GM18526 (cell line): ENCODE data around the gene LEP.

Source experiments
- POLR2A ChIP-seq: IDR thresholded peaks from 3 replicates; pipeline ENCODE4 v1.6.1; 2011; ENCODE audit not compliant: insufficient read length; ENCODE audit errors: extremely low read depth

LEP gene

DNA sequence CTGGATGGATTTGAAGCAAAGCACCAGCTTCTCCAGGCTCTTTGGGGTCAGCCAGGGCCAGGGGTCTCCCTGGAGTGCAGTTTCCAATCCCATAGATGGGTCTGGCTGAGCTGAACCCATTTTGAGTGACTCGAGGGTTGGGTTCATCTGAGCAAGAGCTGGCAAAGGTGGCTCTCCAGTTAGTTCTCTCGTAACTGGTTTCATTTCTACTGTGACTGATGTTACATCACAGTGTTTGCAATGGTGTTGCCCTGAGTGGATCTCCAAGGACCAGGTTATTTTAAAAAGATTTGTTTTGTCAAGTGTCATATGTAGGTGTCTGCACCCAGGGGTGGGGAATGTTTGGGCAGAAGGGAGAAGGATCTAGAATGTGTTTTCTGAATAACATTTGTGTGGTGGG lies 14.2 kb downstream of the LEP start:
- no peak for TF ChIP-seq POLR2A

- TF ChIP-seq POLR2A: no peak
These were observed 16.4 kb downstream of the LEP start for GRCh38 chr7:128257458-128257857.

GRCh38 chr7:128259131-128260061 lies 18.3 kb downstream of the LEP start:
- TF ChIP-seq POLR2A: no peak

- TF ChIP-seq POLR2A: no peak
These were observed 19.2 kb downstream of the LEP start for GRCh38 chr7:128260069-128260795.

DNA sequence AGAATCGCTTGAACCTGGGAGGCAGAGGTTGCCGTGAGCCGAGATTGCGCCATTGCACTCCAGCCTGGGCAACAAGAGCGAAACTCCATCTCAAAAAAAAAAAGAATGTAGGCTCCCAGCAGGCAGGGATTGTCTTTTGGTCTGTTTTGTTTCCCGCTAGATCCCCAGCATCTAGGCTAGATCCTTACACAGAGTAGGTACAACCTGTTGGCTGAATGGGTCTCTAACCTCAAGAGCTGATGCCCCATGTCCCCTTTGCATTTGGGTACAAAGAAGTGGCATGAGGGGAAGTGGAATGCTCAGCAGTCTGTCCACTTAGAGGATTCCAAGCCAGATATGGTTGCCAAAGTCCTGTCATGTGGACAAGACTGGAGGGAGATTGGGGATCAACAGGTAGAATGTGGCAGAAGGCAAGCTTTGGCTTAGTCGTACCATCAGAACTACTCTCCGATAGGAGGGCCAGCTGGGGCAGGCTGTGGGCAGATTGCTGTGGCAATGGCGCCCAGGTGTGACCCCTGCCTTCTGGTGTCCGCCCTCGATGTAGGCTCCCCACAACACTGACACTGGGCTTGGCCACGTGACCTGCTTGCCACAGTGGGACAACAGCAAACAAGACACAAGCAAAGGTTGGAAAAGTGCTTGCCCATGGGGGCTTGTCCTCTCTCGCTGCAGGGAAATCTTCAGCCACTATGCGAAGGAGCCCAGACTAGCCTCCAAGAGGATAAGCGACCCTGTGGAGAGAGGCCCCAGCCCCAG lies 21.4 kb downstream of the LEP start:
- no peak for TF ChIP-seq POLR2A

GRCh38 chr7:128263420-128263819 lies 22.3 kb downstream of the LEP start:
- TF ChIP-seq POLR2A: no peak

DNA sequence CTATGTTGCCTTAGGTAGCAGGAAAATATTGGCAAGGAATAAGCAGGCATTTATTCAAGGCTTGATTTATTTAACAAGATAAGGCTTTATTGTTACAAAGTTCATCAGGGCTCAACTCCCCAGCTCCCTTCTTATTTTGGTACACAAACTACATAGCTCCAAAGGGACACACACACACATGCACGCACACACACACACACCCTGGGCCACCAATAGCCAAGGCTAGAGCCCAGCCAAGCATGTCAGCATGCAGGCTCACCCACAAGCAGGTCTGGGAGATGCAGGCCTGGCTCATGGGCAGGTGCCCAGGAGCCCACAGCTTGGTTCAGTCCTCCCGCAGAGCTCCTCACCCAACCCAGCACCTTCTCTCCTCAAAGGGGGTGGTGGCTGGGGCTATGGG lies 23.4 kb downstream of the LEP start:
- no peak for TF ChIP-seq POLR2A

- TF ChIP-seq POLR2A: no peak
These were observed 24.3 kb downstream of the LEP start for GRCh38 chr7:128265156-128265905.

DNA sequence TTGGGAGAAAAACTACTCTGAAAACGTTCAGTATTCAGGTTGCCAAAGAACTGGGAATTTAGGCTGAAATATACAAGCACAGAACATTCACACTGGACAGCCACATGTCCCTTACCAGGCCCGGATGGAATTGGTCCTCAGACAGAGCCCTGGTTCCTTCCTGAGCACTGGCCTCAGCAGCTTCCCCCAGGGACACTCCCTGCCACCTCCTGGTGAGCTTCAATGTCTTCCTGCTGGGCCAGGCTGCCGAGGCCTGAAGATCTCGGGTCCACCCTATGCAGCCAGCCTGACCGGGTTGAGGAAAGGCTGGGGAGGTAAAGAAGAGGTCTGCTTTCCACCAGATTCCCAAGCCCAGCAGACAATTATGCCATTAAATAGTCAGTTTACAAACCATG lies 24.8 kb downstream of the LEP start:
- no peak for TF ChIP-seq POLR2A

- no peak for TF ChIP-seq POLR2A
These were observed 25.4 kb downstream of the LEP start for GRCh38 chr7:128266529-128266882.

DNA sequence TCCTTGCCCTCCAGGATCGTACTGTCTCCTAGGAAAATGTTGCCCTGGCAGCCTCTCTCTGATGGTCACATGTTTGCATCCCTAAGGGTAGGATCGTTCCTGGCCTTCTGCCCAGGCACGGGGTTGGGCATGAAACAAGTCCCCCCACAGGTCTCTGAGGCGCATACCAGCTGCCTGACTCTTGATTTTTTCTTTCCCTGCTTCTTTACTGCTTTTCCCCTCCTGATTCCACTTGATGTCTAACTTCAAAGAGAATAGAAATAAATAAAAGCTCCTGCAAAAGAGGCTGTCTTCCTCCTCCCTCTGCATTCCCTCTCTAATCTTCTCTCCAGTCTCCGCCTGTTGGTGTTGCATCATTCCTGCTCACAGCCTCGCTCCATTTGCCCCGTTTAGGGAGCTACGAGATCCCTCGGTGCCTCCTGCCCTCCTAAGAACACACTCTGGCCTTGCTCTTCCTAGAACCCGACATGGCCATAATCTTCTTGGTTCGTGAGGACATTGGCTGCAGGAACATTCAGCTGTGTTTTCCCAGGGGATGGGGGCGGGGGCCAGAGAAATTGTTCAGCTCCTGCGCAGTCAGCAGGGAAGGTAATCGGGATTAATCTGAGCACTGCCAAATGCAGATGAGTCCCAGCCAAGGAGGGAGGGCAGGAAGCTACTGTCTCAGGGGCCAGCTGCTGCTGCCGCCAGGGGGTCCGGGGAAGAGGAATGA lies 26.0 kb downstream of the LEP start:
- TF ChIP-seq POLR2A: no peak

GRCh38 chr7:128267595-128267924 lies 26.5 kb downstream of the LEP start:
- no peak for TF ChIP-seq POLR2A

GRCh38 chr7:128268233-128268632 lies 27.2 kb downstream of the LEP start:
- TF ChIP-seq POLR2A: no peak

DNA sequence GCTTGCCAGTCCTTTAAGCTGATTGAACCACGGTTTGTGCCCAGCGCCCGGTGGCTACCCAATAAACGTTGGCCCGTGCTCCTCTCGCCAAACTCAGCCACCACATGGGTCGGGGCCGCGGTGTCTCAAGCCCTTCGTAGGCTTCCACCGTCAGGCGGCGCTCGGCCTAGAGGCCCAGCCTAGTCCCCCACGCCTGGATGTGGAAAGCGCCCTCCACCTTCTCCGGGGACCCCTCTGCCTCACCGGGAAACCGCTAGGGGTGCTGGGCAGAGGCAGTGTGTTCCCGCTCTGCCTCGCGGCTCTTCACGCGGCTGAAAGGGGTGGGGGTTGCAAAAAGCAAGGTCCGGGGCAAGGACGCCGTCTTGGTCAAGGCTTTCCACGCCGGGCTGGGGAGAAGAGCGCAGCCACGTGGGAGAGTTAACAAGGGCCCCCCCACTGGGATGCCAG lies 29.8 kb downstream of the LEP start:
- no peak for TF ChIP-seq POLR2A

- no peak for TF ChIP-seq POLR2A
These were observed 30.4 kb downstream of the LEP start for GRCh38 chr7:128271471-128271941.

DNA sequence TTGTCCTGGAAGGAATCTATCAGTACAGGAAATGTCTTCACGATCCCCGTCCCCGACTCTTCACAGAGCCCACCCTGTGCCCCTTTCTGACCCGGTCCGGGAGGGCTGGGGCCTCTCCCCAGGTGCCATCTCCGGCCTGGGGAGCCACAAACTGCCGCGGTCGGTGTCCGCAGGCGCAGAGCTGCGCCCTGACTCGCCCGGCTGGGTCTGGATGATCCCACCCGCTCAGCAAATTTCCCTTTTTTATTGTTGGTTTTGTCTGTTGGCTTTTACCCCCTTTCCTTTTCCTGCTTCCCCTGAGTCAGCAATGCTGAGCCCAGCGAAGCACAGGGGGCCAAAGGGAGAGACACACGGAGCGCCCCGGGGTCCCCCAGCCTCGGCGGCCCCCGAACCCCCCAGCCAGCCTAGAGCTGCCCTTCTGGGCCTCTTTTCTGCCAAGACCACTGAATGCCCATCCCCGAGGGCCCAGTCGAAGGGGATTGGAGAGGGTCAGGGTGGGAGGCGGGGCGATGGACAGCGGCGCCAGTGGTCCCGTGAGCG lies 30.9 kb downstream of the LEP start:
- TF ChIP-seq POLR2A: no peak
